HUES6 (cell line): ENCODE measurements around the gene SLC7A14.

Experiments used
- H3K27ac ChIP-seq: 2 replicates; pipeline ENCODE4 v1.7.0; 2013; ENCODE audit warnings: low read depth, mild to moderate bottlenecking, low read length, inconsistent platforms
- H3K27me3 ChIP-seq: 2 replicates; pipeline ENCODE4 v1.6.1; 2013; ENCODE audit warnings: low read length; ENCODE audit not compliant: control insufficient read depth, insufficient read depth
- H3K36me3 ChIP-seq: 2 replicates; pipeline ENCODE4 v1.6.1; 2013; ENCODE audit warnings: low read length; ENCODE audit not compliant: control insufficient read depth, insufficient read depth
- H3K4me1 ChIP-seq: 2 replicates; pipeline ENCODE4 v1.6.1; 2013; ENCODE audit warnings: low read length; ENCODE audit not compliant: control insufficient read depth, insufficient read depth
- H3K4me3 ChIP-seq: 2 replicates; pipeline ENCODE4 v1.5.1; 2013; ENCODE audit warnings: low read depth, low read length
- H3K9ac ChIP-seq: one replicate; pipeline ENCODE4 v1.6.1; 2013; ENCODE audit warnings: mild to moderate bottlenecking, low read length
- H3K9me3 ChIP-seq: 2 replicates; pipeline ENCODE4 v1.6.1; 2013; ENCODE audit warnings: low read depth, low read length; ENCODE audit not compliant: control insufficient read depth, insufficient read depth

SLC7A14 gene

DNA sequence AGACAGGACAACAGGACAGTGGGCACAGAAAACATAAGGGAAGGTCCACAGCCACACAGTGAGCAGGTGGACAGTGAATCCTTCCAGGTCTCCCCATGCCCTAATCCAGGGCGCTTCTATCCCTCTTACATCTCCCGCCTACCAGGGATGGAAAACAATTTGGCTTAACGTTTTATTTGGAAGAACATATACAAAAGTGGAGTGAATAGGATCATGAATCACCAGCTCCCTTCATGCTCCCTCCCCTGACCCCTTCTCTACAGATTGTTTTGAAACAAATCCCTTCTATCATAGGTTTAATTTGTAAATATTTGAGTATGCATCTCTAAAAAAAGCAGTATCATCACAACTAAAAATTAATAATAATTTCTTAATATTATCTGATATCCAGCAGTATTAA is 114.7 kb downstream of the SLC7A14 start:
- H3K27me3 ChIP-seq = no peaks in the 10 kb centered on the region
- H3K36me3 ChIP-seq = no peaks in the 10 kb centered on the region
- no peaks in the 10 kb centered on the region for H3K9me3 ChIP-seq
- H3K4me3 ChIP-seq = no peak overlapping the region
- no peak overlapping the region for H3K27ac ChIP-seq
- peaks cover 31% of the 10 kb centered on the region for H3K4me1 ChIP-seq
- H3K9ac ChIP-seq = no peak overlapping the region

DNA sequence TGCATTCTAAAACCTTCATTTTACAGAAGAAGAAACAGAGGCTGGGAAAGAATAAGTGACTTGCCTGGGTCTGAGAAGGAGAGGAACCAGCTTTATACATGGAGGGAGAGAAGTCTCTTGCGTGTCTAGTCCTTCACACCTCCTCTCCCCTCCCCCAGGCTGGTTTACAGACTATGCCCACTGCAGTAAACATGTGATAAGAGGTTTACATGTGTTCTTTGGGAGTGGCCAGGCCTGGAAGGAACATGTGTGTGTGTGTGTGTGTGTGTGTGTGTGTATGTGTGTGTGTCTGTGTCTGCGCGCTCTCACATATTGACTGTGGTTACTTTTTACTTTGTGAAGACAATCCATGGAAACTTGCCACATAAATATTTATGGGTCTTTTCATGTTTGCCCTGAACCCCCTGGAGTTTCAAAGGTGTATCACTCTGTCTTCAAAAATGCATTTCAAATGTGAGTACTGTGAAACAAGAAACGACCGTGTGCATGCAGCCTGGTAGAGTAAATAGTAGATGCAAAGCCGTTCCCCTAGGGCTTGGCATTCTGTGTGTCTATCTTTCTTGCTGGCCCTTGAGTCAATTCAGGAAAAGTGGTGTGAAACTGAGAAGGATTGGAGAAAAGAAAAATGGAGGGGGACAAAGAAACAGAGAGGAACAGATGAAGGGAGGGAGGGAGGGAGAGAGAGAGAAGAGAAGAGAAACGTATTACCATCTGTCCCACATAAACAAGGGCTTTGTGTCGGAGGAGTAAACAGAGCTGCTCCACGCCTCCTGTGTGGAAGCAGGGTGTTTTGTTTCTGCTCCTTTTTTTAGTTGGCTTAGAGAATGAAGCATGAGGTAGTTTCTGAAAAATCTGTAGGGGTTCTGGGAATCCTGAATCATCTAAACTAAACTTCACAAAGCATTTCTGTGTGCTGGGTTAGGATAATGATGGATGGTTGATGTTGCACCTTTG is 115.5 kb downstream of the SLC7A14 start:
- Histone ChIP-seq H3K27ac (no peak overlapping the region), H3K9me3 (no peaks in the 10 kb centered on the region), H3K4me3 (no peak overlapping the region), H3K4me1 (peaks cover 32% of the 10 kb centered on the region), H3K9ac (no peak overlapping the region), H3K27me3 (no peaks in the 10 kb centered on the region), H3K36me3 (no peaks in the 10 kb centered on the region)

DNA sequence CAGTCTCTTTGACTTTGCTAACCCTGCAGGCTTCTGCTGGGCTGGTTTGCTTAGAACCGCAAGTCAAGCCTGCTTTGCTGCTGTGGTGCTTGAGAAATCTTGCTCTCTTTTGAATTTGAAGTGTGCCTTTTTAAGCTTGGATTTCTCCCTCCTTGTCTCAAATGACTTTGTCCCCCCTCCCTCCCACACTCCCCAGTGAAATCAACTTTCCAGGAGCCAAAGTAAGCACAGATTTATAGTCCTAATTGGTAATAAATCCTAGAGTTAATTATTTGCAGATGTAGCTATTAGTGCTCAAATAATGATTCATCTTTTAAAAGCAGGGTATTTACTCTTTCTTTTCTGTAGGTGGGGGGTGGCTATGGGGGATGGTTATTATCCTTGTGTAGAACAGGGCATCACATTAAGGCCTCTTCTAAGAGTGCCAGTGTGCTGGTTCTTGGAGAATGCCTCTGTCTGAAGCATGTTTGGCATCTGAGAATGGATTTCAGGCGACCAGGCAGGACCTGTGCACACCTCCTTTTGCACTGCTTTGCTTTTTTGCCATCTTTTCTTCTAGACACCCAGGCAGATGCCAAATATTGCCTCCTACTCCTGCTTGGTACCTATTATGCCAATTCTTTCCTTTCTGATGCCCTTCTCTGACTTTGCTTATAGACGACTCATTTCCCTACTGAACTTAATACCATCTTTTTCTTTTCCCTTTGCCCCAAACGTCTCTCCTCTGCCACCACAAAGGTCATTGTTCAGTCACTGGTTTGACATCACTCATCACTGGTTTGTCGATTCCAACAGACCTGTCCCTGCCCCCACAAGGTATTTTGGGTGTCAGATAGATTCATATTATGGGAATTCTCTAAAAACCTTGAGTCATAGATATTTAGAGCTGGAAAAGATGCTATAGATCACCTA is 116.5 kb downstream of the SLC7A14 start:
- no peaks in the 10 kb centered on the region for H3K36me3 ChIP-seq
- no peak overlapping the region for H3K27ac ChIP-seq
- peaks cover 32% of the 10 kb centered on the region for H3K4me1 ChIP-seq
- H3K9ac ChIP-seq = no peak overlapping the region
- no peaks in the 10 kb centered on the region for H3K27me3 ChIP-seq
- no peaks in the 10 kb centered on the region for H3K9me3 ChIP-seq
- no peak overlapping the region for H3K4me3 ChIP-seq

DNA sequence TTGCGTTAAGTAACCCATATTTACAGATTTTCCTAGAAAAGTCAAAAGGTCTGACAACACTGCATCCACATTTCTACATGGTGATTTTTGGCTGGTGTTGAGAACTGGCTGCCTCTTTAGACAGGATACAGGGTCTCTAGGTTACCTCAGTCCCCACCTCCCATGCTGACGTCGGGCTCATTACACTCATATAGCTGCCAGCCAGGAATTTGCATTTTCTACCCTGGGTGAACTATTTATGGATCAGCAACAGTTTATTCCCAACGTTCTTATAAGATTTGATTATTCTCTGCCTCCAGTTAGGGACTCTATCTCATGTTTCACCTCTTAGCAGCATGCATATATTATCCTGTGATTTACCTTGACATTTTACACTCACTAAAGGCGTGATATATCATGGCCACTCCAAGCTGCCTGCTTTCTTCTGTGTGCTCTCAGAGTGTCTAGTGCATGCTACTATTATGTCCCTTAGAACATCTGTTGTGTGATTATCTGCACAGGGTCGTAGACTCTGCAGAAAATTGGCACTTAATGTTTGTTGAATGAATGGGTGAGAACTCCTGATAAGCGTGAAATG is 118.2 kb downstream of the SLC7A14 start:
- Histone ChIP-seq H3K27ac (no peak overlapping the region), H3K36me3 (no peaks in the 10 kb centered on the region), H3K27me3 (no peaks in the 10 kb centered on the region), H3K9ac (no peak overlapping the region), H3K9me3 (no peaks in the 10 kb centered on the region), H3K4me1 (peaks cover 32% of the 10 kb centered on the region), H3K4me3 (no peak overlapping the region)

DNA sequence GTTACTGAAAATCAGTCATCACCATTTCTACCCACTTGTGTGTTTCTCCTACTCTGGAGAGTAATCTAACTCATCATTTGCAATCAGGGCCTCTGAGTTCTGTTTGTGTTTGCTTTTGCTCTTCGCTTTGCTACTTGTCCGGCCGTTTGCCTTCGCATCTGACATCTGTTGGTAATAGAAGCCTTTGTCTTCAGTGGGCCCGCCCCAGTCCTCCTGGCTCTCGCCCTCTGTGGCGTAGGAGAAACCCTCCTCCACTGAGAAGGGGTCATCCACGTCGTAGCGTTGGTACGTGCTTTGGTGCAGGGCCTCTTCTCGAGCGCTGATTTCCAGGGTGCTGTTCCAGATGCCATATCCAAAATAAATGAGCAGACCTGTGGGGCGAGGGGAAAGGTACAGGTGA is 118.9 kb downstream of the SLC7A14 start:
- Histone ChIP-seq H3K9me3 (no peaks in the 10 kb centered on the region), H3K9ac (no peak overlapping the region), H3K27me3 (no peaks in the 10 kb centered on the region)

DNA sequence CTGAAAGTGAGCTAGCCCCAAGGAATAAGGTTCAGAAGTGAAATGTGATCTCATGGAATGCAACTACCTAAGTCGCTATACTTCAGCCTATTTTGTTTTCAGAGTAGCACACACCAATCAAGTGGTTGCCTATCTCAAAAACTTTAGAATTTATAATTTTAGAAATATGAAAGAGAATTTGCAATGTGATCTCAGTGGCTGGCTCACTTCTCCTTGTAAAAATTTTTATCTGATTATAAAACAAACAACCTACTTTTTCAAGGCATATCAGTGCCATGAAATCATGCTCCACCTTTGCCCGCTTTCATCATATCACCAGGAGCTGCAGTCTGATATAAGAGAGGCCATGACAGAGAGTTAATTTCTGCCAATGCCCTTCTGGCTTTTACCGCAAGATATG is 119.9 kb downstream of the SLC7A14 start:
- H3K9me3 ChIP-seq = no peaks in the 10 kb centered on the region
- no peaks in the 10 kb centered on the region for H3K36me3 ChIP-seq
- H3K27ac ChIP-seq = no peak overlapping the region
- H3K27me3 ChIP-seq = no peaks in the 10 kb centered on the region
- H3K4me1 ChIP-seq = peaks cover 30% of the 10 kb centered on the region
- H3K4me3 ChIP-seq = no peak overlapping the region
- H3K9ac ChIP-seq = no peak overlapping the region

More for the DNA sequence above, 118.9 kb downstream of the SLC7A14 start:
- Histone ChIP-seq H3K36me3 (no peaks in the 10 kb centered on the region), H3K27ac (no peak overlapping the region), H3K4me1 (peaks cover 32% of the 10 kb centered on the region), H3K4me3 (no peak overlapping the region)

DNA sequence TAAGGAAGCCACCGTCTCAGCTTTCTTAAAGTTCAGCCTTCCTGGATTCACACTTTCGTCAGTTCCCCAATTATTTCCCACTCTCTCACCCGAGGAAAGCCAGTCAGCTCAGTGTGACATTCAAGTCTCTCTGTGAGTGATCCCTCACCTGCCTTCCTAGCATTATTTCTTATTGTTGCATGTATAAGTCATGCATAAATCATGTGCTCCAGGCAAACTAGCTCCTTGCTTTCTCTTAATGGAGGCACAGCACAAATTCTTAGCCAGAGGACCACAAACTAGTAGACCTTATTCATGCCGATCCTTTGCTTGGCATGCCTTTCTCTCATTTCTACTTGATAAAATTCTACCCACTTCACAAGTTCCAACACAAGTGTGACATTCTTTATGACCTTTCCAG is 122.9 kb downstream of the SLC7A14 start:
- Histone ChIP-seq H3K27me3 (no peaks in the 10 kb centered on the region), H3K4me1 (peaks cover 9% of the 10 kb centered on the region; the same call in 1 of the 2 replicates), H3K9me3 (no peaks in the 10 kb centered on the region), H3K9ac (no peak overlapping the region), H3K4me3 (no peak overlapping the region), H3K36me3 (no peaks in the 10 kb centered on the region), H3K27ac (no peak overlapping the region)

DNA sequence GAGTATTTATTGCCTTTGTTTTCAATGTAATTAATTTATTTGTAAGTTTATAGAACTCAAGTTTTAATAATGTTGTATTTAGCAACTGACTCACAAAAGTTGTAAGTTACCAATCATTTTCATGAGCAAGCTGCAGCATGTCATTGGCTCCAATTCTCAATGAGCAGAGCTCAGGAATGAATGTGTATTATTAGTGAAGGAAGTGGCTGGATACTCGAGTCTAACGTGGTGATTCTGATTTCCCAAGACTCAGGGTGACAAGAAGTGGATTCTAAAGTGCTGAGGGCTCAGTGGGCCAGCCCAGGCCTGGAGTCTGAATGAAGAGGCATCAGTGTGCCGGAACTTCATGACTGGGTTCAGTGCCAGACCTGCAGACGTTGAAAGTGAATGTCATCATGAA is 127.6 kb downstream of the SLC7A14 start:
- H3K36me3 ChIP-seq = no peaks in the 10 kb centered on the region
- H3K27ac ChIP-seq = no peak overlapping the region
- H3K9me3 ChIP-seq = no peaks in the 10 kb centered on the region
- no peaks in the 10 kb centered on the region; the same call in 1 of the 2 replicates for H3K4me1 ChIP-seq
- no peaks in the 10 kb centered on the region for H3K27me3 ChIP-seq
- no peak overlapping the region for H3K4me3 ChIP-seq
- no peak overlapping the region for H3K9ac ChIP-seq

DNA sequence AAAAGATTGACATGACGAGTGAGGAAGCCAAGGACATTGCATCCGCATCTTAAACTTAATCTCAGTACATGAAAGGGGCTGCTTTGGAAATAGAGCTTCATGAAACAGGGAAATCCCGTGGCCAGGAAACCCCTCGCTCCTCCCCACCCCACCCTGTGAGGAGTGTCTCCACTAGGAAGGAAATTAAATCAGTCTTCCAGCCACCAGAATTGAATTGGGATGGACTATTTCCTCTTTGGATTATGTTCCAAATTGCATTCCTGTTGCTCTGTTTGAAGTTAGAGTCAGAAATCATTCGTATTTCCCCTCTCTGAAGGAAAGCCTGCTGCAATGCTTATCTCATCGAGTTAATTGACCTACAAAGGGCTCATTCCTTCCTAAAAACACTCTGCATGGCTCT is 131.4 kb downstream of the SLC7A14 start:
- no peaks in the 10 kb centered on the region for H3K27me3 ChIP-seq
- no peaks in the 10 kb centered on the region for H3K36me3 ChIP-seq
- H3K9me3 ChIP-seq = no peaks in the 10 kb centered on the region
- H3K27ac ChIP-seq = no peak overlapping the region
- H3K4me1 ChIP-seq = no peaks in the 10 kb centered on the region; the same call in 1 of the 2 replicates
- no peak overlapping the region for H3K9ac ChIP-seq
- H3K4me3 ChIP-seq = no peak overlapping the region

DNA sequence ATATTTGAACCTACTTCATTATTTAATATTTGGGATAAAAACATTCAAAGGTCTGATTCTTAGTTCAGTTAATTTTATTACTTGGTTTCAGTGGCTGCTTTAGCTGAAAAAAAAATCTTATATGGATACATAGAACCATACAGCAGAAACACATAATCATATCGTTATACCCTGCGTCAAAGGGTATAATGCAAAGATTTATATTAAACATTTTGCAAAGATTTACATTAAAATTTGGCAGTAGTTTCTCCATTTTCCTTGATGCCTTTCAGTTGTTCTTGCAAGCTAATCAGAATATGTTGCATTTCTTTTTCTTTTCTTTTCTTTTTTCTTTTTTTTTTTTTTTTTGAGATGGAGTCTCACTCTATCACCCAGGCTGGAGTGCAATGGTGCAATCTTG is 135.8 kb downstream of the SLC7A14 start:
- H3K4me3 ChIP-seq = no peak overlapping the region
- H3K36me3 ChIP-seq = no peaks in the 10 kb centered on the region
- no peaks in the 10 kb centered on the region for H3K9me3 ChIP-seq
- no peak overlapping the region for H3K9ac ChIP-seq
- no peaks in the 10 kb centered on the region; the same call in 1 of the 2 replicates for H3K4me1 ChIP-seq
- H3K27me3 ChIP-seq = no peaks in the 10 kb centered on the region
- no peak overlapping the region for H3K27ac ChIP-seq
